ENCODE measurements around the gene DLK1. TPM values are rescaled to one million over a fixed set of nuclear protein-coding genes. Genes with fewer than 3 reads are reported as not detected.

Gene DLK1
- total RNA-seq, 2 experiments from 2014 or later, result not detected

GRCh38 chr14:100737526-100737925 is 10.8 kb downstream of the DLK1 start:
- intact Hi-C loops (cut with micrococcal nuclease), result no loop called here
- ATAC-seq (no peak), DNase-seq (no peak)
- H3K27me3 Mint-ChIP-seq, result no peaks in the 10 kb centered on the region
- H3K4me1 Mint-ChIP-seq (ENCODE audit: low read depth), result no peaks in the 10 kb centered on the region
- H3K4me3 Mint-ChIP-seq, result no peak overlapping the region
- no peak overlapping the region for H3K27ac Mint-ChIP-seq
- ChIA-PET POLR2A (interaction anchor here (0.5 kb wide), 1 partner anchor 902 kb away, joined by 3 read pairs; no protein-coding TSS in a partner anchor), CTCF (no interaction called here)
- H3K36me3 Mint-ChIP-seq (ENCODE audit: low read depth), result no peaks in the 10 kb centered on the region
- H3K9me3 Mint-ChIP-seq, result no peaks in the 10 kb centered on the region
- no peak for TF ChIP-seq CTCF (IDR thresholded peaks at IDR 0.05)

GRCh38 chr14:100738269-100738691 is 11.6 kb downstream of the DLK1 start:
- CTCF ChIA-PET, result no interaction called here
- DNase-seq (no peak), ATAC-seq (no peak)
- Mint-ChIP-seq H3K4me1 (ENCODE audit: low read depth) (no peaks in the 10 kb centered on the region), H3K27ac (no peak overlapping the region), H3K36me3 (ENCODE audit: low read depth) (no peaks in the 10 kb centered on the region), H3K9me3 (no peaks in the 10 kb centered on the region), H3K4me3 (no peak overlapping the region), H3K27me3 (no peaks in the 10 kb centered on the region)
- no peak for TF ChIP-seq CTCF (IDR thresholded peaks at IDR 0.05)
- POLR2A ChIA-PET, result no interaction called here
- intact Hi-C loops (cut with micrococcal nuclease), result no loop called here

GRCh38 chr14:100738704-100739131 is 12.0 kb downstream of the DLK1 start:
- DNase-seq (no peak), ATAC-seq (no peak)
- CTCF ChIA-PET, result no interaction called here
- no peaks in the 10 kb centered on the region for H3K36me3 Mint-ChIP-seq (ENCODE audit: low read depth)
- no peaks in the 10 kb centered on the region for H3K27me3 Mint-ChIP-seq
- TF ChIP-seq CTCF (IDR thresholded peaks at IDR 0.05), result no peak
- H3K4me1 Mint-ChIP-seq (ENCODE audit: low read depth), result no peaks in the 10 kb centered on the region
- intact Hi-C loops (cut with micrococcal nuclease), result no loop called here
- POLR2A ChIA-PET, result no interaction called here
- H3K9me3 Mint-ChIP-seq, result no peaks in the 10 kb centered on the region
- H3K27ac Mint-ChIP-seq, result no peak overlapping the region
- no peak overlapping the region for H3K4me3 Mint-ChIP-seq

GRCh38 chr14:100739306-100739705 is 12.6 kb downstream of the DLK1 start:
- no peak for ATAC-seq
- no peaks in the 10 kb centered on the region for H3K36me3 Mint-ChIP-seq (ENCODE audit: low read depth)
- H3K27ac Mint-ChIP-seq, result no peak overlapping the region
- no peaks in the 10 kb centered on the region for H3K27me3 Mint-ChIP-seq
- POLR2A ChIA-PET, result no interaction called here
- no peak for TF ChIP-seq CTCF (IDR thresholded peaks at IDR 0.05)
- CTCF ChIA-PET, result no interaction called here
- no peaks in the 10 kb centered on the region for H3K9me3 Mint-ChIP-seq
- DNase-seq, result no peak
- no peaks in the 10 kb centered on the region for H3K4me1 Mint-ChIP-seq (ENCODE audit: low read depth)
- no peak overlapping the region for H3K4me3 Mint-ChIP-seq
- intact Hi-C loops (cut with micrococcal nuclease), result no loop called here

GRCh38 chr14:100740196-100740825 is 13.6 kb downstream of the DLK1 start:
- Mint-ChIP-seq H3K27ac (no peak overlapping the region), H3K4me1 (ENCODE audit: low read depth) (no peaks in the 10 kb centered on the region), H3K4me3 (no peak overlapping the region), H3K27me3 (no peaks in the 10 kb centered on the region), H3K36me3 (ENCODE audit: low read depth) (no peaks in the 10 kb centered on the region), H3K9me3 (no peaks in the 10 kb centered on the region)
- POLR2A ChIA-PET, result no interaction called here
- intact Hi-C loops (cut with micrococcal nuclease), result no loop called here
- CTCF ChIA-PET, result no interaction called here
- ATAC-seq (no peak), DNase-seq (no peak)
- no peak for TF ChIP-seq CTCF (IDR thresholded peaks at IDR 0.05)
